Thymus (tissue), 11 donors: ENCODE measurements around the gene CD101. TPM values are rescaled to one million over a fixed set of nuclear protein-coding genes. Genes with fewer than 3 reads are reported as not detected.
A peak's percentile ranks its signal among the peaks of the same experiment; 100 is the strongest.

ENCODE experiments used
- DNase-seq, 9 donors: peaks; one replicate each; pipeline ENCODE4 v3.0.0-alpha.2; 2013; ENCODE audit warnings: low spot score in 9 of 9, low read depth in 6 of 9, missing footprints in 1 of 9
- H3K27ac ChIP-seq, 2 donors: one replicate each; pipeline ENCODE4 v1.5.1; 2013; ENCODE audit warnings: control low read depth in 1 of 2, low read depth in 1 of 2, low read length in 1 of 2, mild to moderate bottlenecking in 1 of 2, moderate library complexity in 1 of 2
- H3K27me3 ChIP-seq, 2 donors: one replicate each; pipeline ENCODE4 v1.5.1; 2013; ENCODE audit warnings: low read length in 1 of 2; ENCODE audit not compliant: control insufficient read depth in 2 of 2, insufficient read depth in 1 of 2
- H3K36me3 ChIP-seq, 2 donors: one replicate each; pipeline ENCODE4 v1.5.1; 2013; ENCODE audit warnings: low read length in 1 of 2, mild to moderate bottlenecking in 1 of 2, moderate library complexity in 1 of 2; ENCODE audit not compliant: control insufficient read depth in 2 of 2, insufficient read depth in 2 of 2
- H3K4me1 ChIP-seq, 2 donors: one replicate each; pipeline ENCODE4 v1.5.1; 2013; ENCODE audit warnings: low read length in 2 of 2; ENCODE audit not compliant: control insufficient read depth in 2 of 2, insufficient read depth in 2 of 2
- H3K4me3 ChIP-seq, 2 donors: one replicate each; pipeline ENCODE4 v1.5.1; 2013; ENCODE audit warnings: low read length in 2 of 2, control low read depth in 1 of 2, mild to moderate bottlenecking in 1 of 2
- H3K9me3 ChIP-seq, 2 donors: one replicate each; pipeline ENCODE4 v1.5.1; 2013; ENCODE audit warnings: low read length in 1 of 2, mild to moderate bottlenecking in 1 of 2; ENCODE audit not compliant: control insufficient read depth in 2 of 2, insufficient read depth in 1 of 2
- WGBS: extraction: QIAGEN DNeasy Blood & Tissue Kit; methylation state at CpG from one replicate; pipeline ENCODE4 v1.1.7; 2013; 5-methylcytosine and 5-hydroxymethylcytosine counted together
- polyA plus RNA-seq: library from polyadenylated mRNA; stranded (reverse); fragments of 200-250 nt; gene quantifications from one replicate; pipeline ENCODE4 v1.2.3, GENCODE V29; 2013
- total RNA-seq: library from RNA; stranded (reverse); fragments of 120-200 nt; gene quantifications from one replicate; pipeline ENCODE4 v1.2.4, GENCODE V29; 2013
- donor health status: healthy.

CD101 gene
- total and polyA plus RNA-seq, 2 donors = 3.4 to 3.8 TPM

DNA sequence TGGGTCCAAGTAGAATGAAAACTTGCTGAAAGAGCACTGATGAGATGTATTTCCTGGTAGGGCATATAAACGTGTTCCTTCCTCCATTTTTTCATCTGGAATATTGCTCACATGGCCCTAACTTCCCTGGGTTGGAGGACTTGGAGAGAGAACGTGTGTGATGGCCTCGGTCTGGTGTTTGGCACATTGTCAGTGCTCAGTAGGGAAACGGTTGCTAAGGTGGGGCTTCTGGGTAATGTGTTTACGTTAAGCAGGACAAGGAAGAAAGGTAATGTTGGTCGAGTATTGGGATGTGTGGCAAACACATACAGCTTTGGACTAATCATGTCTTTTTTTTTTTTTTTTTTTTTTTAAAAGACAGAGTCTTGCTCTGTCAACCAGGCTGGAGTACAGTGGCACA, 64.8 kb downstream of the CD101 start:
- no peak overlapping the region for H3K27ac ChIP-seq
- H3K9me3 ChIP-seq = no peaks in the 10 kb centered on the region
- peaks cover 5 to 38% of the 10 kb centered on the region in 2 donors for H3K36me3 ChIP-seq
- 96% methylated on average over 6 of the region's 6 CpGs for WGBS
- no peak for DNase-seq
- no peaks in the 10 kb centered on the region for H3K4me1 ChIP-seq
- H3K27me3 ChIP-seq = no peaks in the 10 kb centered on the region
- no peak overlapping the region for H3K4me3 ChIP-seq

DNA sequence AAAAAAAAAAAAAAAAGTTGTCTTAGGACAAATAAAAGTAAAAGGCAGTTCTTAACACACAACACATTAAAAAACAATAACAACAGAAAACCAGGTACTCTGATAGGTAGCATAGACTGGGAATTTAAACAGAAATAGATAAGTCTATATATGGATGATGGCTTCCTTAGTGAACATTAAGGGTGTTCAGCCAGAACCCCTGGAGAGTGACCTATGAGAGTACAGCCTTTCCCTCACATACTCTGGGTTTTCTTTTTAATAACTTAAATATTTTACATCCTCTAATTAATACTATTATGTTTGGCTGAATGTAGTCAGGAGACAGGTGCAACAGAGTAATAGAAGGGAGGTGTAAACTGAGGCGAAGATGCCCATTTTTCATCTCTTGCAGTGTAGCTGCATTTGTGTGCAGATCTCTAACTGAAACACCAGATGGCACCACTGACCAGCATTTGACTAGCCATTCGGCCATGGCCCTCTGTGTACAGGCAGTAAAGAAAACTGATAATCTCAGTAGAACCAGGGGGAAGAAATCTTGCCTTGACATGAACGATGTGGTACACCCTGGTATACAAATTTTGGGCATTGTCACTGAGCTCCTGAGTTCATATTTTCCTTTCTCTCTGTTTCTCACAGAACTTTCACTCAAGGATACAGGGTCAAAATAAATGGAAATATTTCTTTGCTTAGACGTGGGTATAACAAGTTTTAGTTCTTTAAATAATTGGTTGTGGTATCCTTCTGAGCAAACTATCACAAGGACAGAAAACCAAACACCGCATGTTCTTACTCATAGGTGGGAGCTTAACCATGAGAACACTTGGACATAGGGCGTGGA, 66.2 kb downstream of the CD101 start:
- Histone ChIP-seq H3K4me3 (no peak overlapping the region), H3K27ac (no peak overlapping the region), H3K36me3 (peaks cover 5 to 37% of the 10 kb centered on the region in 2 donors), H3K4me1 (no peaks in the 10 kb centered on the region), H3K9me3 (no peaks in the 10 kb centered on the region), H3K27me3 (no peaks in the 10 kb centered on the region)
- WGBS = 95% methylated on average over 6 of the region's 6 CpGs
- peak in 1 of 9 donors; percentile 21 for DNase-seq

- H3K36me3 ChIP-seq = peaks cover 5 to 39% of the 10 kb centered on the region in 2 donors
- H3K4me3 ChIP-seq = no peak overlapping the region
- no peaks in the 10 kb centered on the region for H3K9me3 ChIP-seq
- no peak overlapping the region for H3K27ac ChIP-seq
- no peaks in the 10 kb centered on the region for H3K27me3 ChIP-seq
- no peaks in the 10 kb centered on the region for H3K4me1 ChIP-seq
- no peak for DNase-seq
- 98% methylated on average over 5 of the region's 5 CpGs for WGBS
Observed at GRCh38 chr1:117068580-117068979, 67.0 kb downstream of the CD101 start.

GRCh38 chr1:117069220-117069844, 67.8 kb downstream of the CD101 start:
- Histone ChIP-seq H3K4me3 (no peak overlapping the region), H3K4me1 (no peaks in the 10 kb centered on the region), H3K9me3 (no peaks in the 10 kb centered on the region), H3K27me3 (no peaks in the 10 kb centered on the region), H3K36me3 (peaks cover 5 to 45% of the 10 kb centered on the region in 2 donors), H3K27ac (no peak overlapping the region)
- no peak for DNase-seq
- WGBS = 96% methylated on average over 4 of the region's 4 CpGs

DNA sequence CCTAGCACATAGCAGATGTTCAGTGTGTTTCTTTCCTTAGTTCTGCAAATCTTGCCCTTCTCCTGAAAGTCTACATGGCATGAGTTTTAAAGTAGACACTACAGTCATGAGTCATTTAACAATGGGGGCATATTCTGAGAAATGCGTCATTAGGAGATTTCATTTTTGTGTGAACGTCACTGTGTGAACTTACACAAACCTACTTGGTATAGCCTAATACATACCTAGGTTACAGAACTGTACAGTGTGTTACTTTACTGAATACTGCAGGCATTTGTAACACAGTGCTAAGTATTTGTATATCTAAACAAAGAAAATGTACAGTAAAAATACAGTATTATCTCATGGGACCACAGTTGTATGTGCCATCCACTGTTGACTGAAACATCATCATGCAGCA, 68.6 kb downstream of the CD101 start:
- no peaks in the 10 kb centered on the region for H3K9me3 ChIP-seq
- peaks cover 9 to 51% of the 10 kb centered on the region in 2 donors for H3K36me3 ChIP-seq
- no peaks in the 10 kb centered on the region for H3K27me3 ChIP-seq
- H3K4me1 ChIP-seq = no peaks in the 10 kb centered on the region
- DNase-seq = no peak
- WGBS = 96% methylated on average over 2 of the region's 2 CpGs
- no peak overlapping the region for H3K27ac ChIP-seq
- H3K4me3 ChIP-seq = no peak overlapping the region

DNA sequence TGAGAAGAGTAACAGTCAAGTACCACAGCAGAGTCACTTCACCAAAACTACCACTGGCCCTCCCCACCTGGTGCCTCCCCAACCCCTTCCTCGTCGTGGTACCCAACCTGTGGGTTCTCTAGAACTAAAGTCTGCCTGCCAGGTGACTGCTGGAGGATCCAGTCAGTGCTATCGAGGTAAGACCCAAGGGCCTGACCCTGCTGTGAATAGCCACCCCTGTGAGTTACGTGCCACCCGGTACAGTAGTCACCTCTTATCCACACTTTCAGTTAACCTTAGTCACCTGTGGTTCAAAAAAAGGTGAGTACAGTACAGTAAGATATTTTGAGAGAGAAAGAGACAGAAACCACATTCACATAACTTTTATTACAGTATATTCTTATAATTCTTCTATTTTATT, 75.1 kb downstream of the CD101 start:
- no peak overlapping the region for H3K4me3 ChIP-seq
- no peak overlapping the region for H3K27ac ChIP-seq
- H3K27me3 ChIP-seq = no peaks in the 10 kb centered on the region
- DNase-seq = no peak
- no peaks in the 10 kb centered on the region for H3K4me1 ChIP-seq
- H3K9me3 ChIP-seq = no peaks in the 10 kb centered on the region
- H3K36me3 ChIP-seq = peaks cover 51 to 83% of the 10 kb centered on the region in 2 donors
- 97% methylated on average over 5 of the region's 5 CpGs for WGBS

GRCh38 chr1:117077267-117077666, 75.7 kb downstream of the CD101 start:
- no peaks in the 10 kb centered on the region for H3K9me3 ChIP-seq
- H3K4me3 ChIP-seq = no peak overlapping the region
- peaks cover 55 to 85% of the 10 kb centered on the region in 2 donors for H3K36me3 ChIP-seq
- WGBS = 77% methylated on average over 3 of the region's 3 CpGs
- no peak for DNase-seq
- no peaks in the 10 kb centered on the region for H3K4me1 ChIP-seq
- no peak overlapping the region for H3K27ac ChIP-seq
- no peaks in the 10 kb centered on the region for H3K27me3 ChIP-seq

DNA sequence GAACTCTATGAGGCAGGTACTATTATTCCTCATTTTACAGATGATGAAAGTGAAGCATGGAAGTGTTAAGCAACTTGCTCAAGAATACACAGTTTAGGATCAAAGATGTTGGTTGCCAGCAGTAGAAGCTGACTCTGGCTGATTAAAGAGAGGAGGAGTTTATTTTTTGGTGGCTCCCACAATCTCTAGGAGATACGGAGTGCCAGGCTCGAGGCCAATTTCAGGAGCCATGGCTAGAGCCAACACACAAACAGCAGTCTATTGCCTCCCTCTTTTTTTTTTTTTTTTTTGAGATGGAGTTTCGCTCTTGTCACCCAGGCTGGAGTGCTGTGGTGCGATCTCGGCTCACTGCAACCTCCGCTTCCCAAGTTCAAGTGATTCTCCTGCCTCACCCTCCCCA, 78.2 kb downstream of the CD101 start:
- Histone ChIP-seq H3K4me1 (no peaks in the 10 kb centered on the region), H3K4me3 (no peak overlapping the region), H3K9me3 (no peaks in the 10 kb centered on the region), H3K36me3 (peaks cover 62 to 87% of the 10 kb centered on the region in 2 donors), H3K27ac (no peak overlapping the region), H3K27me3 (no peaks in the 10 kb centered on the region)
- DNase-seq = no peak
- 97% methylated on average over 6 of the region's 6 CpGs for WGBS

GRCh38 chr1:117084231-117084630, 82.7 kb downstream of the CD101 start:
- Histone ChIP-seq H3K4me3 (no peak overlapping the region), H3K4me1 (no peaks in the 10 kb centered on the region), H3K27me3 (no peaks in the 10 kb centered on the region), H3K36me3 (peaks cover 33 to 68% of the 10 kb centered on the region in 2 donors), H3K27ac (no peak overlapping the region), H3K9me3 (no peaks in the 10 kb centered on the region)
- 82% methylated on average over 6 of the region's 6 CpGs for WGBS
- no peak for DNase-seq
